Osteoblast (primary cell): Measurements from ENCODE around the gene ELMO1. TPM values are rescaled to one million over a fixed set of nuclear protein-coding genes. Genes with fewer than 3 reads are reported as not detected.

Experiments used
- DNase-seq: peaks from one replicate; pipeline ENCODE4 v3.0.0; 2011; ENCODE audit warnings: low spot score, mixed read lengths; ENCODE audit not compliant: insufficient read length; ENCODE audit errors: missing footprints
- H2AFZ ChIP-seq: 2 replicates; pipeline ENCODE4 v1.6.0; 2011; ENCODE audit warnings: mild to moderate bottlenecking, low read length
- H3K27ac ChIP-seq: 2 replicates; pipeline ENCODE4 v1.5.1; 2011; ENCODE audit warnings: mild to moderate bottlenecking, low read depth, low read length, moderate library complexity
- H3K27me3 ChIP-seq: 2 replicates; pipeline ENCODE4 v1.6.0; 2012; ENCODE audit warnings: mild to moderate bottlenecking, control low read depth, inconsistent platforms, low read length, moderate library complexity; ENCODE audit not compliant: insufficient read depth
- H3K36me3 ChIP-seq: 2 replicates; pipeline ENCODE4 v1.5.1; 2011; ENCODE audit warnings: mild to moderate bottlenecking, low read length, control low read depth, moderate library complexity; ENCODE audit not compliant: insufficient read depth
- H3K4me1 ChIP-seq: 2 replicates; pipeline ENCODE4 v1.5.1; 2011; ENCODE audit warnings: mild to moderate bottlenecking, low read length, control low read depth, moderate library complexity; ENCODE audit not compliant: insufficient read depth
- H3K4me2 ChIP-seq: 2 replicates; pipeline ENCODE4 v1.6.0; 2011; ENCODE audit warnings: mild to moderate bottlenecking, low read length; ENCODE audit not compliant: insufficient read depth
- H3K4me3 ChIP-seq: fragments of 200-600 bp; sonication (generic); 3 replicates; pipeline ENCODE4 v1.5.1; 2012; ENCODE audit warnings: mild to moderate bottlenecking, low read length, inconsistent platforms; ENCODE audit not compliant: insufficient read depth
- H3K79me2 ChIP-seq: 2 replicates; pipeline ENCODE4 v1.6.0; 2012; ENCODE audit warnings: mild to moderate bottlenecking, low read length, control low read depth, inconsistent platforms; ENCODE audit not compliant: insufficient read depth
- H3K9me3 ChIP-seq: 2 replicates; pipeline ENCODE4 v1.5.1; 2011; ENCODE audit warnings: low read depth, low read length, control low read depth
- H4K20me1 ChIP-seq: 2 replicates; pipeline ENCODE4 v1.6.0; 2012; ENCODE audit warnings: mild to moderate bottlenecking, low read length, control low read depth; ENCODE audit not compliant: insufficient read depth
- total RNA-seq: library from RNA; depleted of rRNA; stranded (reverse); fragments of >200 nt; gene quantifications from 2 replicates; pipeline ENCODE4 v1.2.3, GENCODE V29; 2012
- TF ChIP-seq, protein P1 (sequence below): IDR thresholded peaks from 2 replicates; pipeline ENCODE4 v1.5.1; 2011; ENCODE audit warnings: mild to moderate bottlenecking, low read depth, low read length, moderate library complexity; ENCODE audit errors: extremely low read depth

The ELMO1 gene
- total RNA-seq, 1 donor: 2.2 TPM

DNA sequence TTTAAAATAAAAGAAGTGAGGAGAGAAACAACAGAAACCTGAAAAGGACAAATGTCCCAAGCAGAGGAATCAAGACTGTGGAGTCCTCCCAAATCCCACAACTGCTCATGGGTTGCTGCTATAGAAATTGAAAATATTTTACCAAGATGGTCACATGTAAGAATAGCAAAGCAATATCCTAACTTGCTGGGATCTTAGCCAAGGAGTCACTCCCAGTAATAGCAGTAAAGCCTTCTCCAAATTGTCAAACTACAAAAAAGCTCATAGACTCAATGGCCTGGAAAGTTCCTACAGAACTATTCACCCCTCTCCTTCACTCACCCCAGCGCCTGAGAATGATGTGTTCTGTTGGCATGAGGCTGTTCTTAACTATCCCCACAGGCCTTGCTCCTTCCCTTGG is 186.5 kb downstream of the ELMO1 start:
- Histone ChIP-seq H3K27me3 (no peaks in the 10 kb centered on the region), H3K4me1 (no peaks in the 10 kb centered on the region), H3K9me3 (no peaks in the 10 kb centered on the region), H3K4me3 (no peak overlapping the region), H4K20me1 (no peaks in the 10 kb centered on the region), H3K79me2 (no peaks in the 10 kb centered on the region), H3K4me2 (no peak overlapping the region), H2AFZ (no peak overlapping the region), H3K27ac (no peak overlapping the region), H3K36me3 (no peaks in the 10 kb centered on the region)
- DNase-seq: no peak
- TF ChIP-seq, protein P1, sequence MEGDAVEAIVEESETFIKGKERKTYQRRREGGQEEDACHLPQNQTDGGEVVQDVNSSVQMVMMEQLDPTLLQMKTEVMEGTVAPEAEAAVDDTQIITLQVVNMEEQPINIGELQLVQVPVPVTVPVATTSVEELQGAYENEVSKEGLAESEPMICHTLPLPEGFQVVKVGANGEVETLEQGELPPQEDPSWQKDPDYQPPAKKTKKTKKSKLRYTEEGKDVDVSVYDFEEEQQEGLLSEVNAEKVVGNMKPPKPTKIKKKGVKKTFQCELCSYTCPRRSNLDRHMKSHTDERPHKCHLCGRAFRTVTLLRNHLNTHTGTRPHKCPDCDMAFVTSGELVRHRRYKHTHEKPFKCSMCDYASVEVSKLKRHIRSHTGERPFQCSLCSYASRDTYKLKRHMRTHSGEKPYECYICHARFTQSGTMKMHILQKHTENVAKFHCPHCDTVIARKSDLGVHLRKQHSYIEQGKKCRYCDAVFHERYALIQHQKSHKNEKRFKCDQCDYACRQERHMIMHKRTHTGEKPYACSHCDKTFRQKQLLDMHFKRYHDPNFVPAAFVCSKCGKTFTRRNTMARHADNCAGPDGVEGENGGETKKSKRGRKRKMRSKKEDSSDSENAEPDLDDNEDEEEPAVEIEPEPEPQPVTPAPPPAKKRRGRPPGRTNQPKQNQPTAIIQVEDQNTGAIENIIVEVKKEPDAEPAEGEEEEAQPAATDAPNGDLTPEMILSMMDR: no peak

DNA sequence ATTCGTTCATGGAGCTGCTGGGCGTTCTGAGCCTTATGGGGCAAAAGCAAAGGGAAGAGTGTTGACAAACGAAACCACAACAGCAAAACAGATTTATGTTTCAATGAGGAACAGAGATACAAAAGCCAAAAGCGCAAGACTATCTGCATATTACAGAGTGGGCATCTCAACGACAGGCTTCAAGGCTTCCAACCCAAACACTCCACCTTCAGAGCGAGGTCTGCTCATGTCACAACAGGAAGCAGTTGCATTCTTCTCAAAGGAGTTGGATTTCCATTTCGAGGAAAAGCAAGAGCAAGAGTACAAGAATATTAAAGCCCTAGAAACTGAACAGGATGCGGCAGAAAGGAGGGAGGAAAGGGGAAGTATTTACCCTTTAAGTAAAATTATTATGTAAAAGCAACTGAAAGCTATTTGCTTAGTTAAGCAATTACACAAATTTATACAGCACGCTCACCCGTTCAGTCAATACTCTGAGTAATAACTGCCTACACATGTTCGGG is 189.3 kb downstream of the ELMO1 start:
- Histone ChIP-seq H3K27ac (no peak overlapping the region), H3K36me3 (no peaks in the 10 kb centered on the region), H3K9me3 (no peaks in the 10 kb centered on the region), H3K4me2 (no peak overlapping the region), H2AFZ (no peak overlapping the region), H3K79me2 (no peaks in the 10 kb centered on the region), H3K4me1 (no peaks in the 10 kb centered on the region), H3K4me3 (no peak overlapping the region), H3K27me3 (no peaks in the 10 kb centered on the region), H4K20me1 (no peaks in the 10 kb centered on the region)
- TF ChIP-seq, protein P1: no peak
- DNase-seq: no peak

DNA sequence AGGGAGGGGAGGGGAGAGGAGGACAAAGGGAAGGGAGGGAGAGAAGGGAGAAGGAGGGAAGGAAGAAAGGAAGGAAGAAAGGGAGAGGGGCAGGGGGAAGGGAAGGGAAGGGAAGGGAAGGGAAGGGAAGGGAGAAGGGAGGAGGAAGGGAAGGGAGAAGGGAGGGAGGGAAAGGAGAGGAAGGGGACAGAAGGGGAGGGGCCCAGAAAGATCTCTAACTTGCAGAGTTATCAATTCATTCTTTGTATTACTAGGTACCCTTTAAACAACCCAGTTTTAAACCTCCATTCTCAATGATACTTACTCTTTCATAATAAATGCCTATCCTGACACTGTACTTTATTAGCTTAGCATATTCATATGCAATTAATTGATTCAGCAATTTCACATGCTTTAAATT is 192.0 kb downstream of the ELMO1 start:
- H3K4me3 ChIP-seq: no peak overlapping the region
- H3K4me1 ChIP-seq: no peaks in the 10 kb centered on the region
- TF ChIP-seq, protein P1: no peak
- no peak for DNase-seq
- H3K27ac ChIP-seq: no peak overlapping the region
- no peaks in the 10 kb centered on the region for H3K36me3 ChIP-seq
- H4K20me1 ChIP-seq: no peaks in the 10 kb centered on the region
- H3K9me3 ChIP-seq: no peaks in the 10 kb centered on the region
- H2AFZ ChIP-seq: no peak overlapping the region
- H3K27me3 ChIP-seq: no peaks in the 10 kb centered on the region
- no peak overlapping the region for H3K4me2 ChIP-seq
- H3K79me2 ChIP-seq: no peaks in the 10 kb centered on the region

DNA sequence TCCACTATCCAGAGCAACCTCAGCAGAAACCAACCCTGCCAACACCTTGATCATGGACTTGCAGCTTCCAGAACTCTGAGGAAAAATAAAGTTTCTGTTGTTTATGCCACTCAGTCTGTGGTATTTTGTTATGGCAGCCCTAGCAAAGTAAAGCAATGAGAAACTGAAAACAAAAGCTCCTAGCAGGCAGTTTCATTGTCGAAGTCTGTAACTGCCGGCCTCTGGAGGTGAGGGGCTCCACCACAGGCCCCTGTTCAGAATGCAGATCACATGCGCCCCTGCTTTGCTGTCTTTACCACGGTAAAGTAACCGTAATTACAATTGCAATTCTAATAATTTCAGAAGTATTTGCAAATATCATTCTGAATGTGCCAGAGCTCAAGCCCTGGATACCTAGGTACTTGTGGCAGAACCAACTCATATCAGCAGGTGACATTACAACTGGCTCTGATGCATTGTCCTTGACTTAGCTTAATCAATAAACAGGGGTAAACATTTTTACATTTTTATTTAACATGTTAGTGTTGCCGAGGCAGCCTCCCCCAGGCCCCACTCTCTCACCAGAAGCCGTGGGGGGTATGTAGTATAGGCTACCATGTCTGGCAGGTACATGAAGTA is 193.2 kb downstream of the ELMO1 start:
- Histone ChIP-seq H3K4me1 (no peaks in the 10 kb centered on the region), H3K4me2 (no peak overlapping the region), H4K20me1 (no peaks in the 10 kb centered on the region), H3K27me3 (no peaks in the 10 kb centered on the region), H3K27ac (no peak overlapping the region), H3K79me2 (no peaks in the 10 kb centered on the region), H3K4me3 (no peak overlapping the region), H3K36me3 (no peaks in the 10 kb centered on the region), H3K9me3 (no peaks in the 10 kb centered on the region), H2AFZ (no peak overlapping the region)
- DNase-seq: no peak
- TF ChIP-seq, protein P1: no peak
